Transverse colon (tissue), 4 donors: ENCODE measurements around the gene TNS3. TPM values are rescaled to one million over a fixed set of nuclear protein-coding genes. Genes with fewer than 3 reads are reported as not detected.

Experiments used
- DNase-seq: peaks from one replicate; pipeline ENCODE4 v3.0.0-alpha.2; 2019
- H3K27ac ChIP-seq, 4 donors: fragments of 200-600 bp; sonication (generic); 2 replicates each; pipeline ENCODE4 v1.5.1; 2016 to 2018; ENCODE audit warnings: inconsistent platforms in 4 of 4
- H3K27me3 ChIP-seq: fragments of 200-600 bp; sonication (generic); 2 replicates; pipeline ENCODE4 v1.5.1; 2017; ENCODE audit warnings: inconsistent platforms
- H3K36me3 ChIP-seq, 4 donors: fragments of 200-600 bp; sonication (generic); 2 replicates each; pipeline ENCODE4 v1.5.1; 2017 to 2019; ENCODE audit warnings: inconsistent platforms in 4 of 4
- H3K4me1 ChIP-seq, 4 donors: fragments of 200-600 bp; sonication (generic); 2 replicates each; pipeline ENCODE4 v1.5.1; 2017 to 2020; ENCODE audit warnings: inconsistent platforms in 4 of 4
- H3K4me3 ChIP-seq, 4 donors: fragments of 200-600 bp; sonication (generic); 1 replicate in 1 of 4; 2 replicates in 3 of 4; pipeline versions ENCODE4 v1.5.1 to v1.6.1; 2017 to 2019; ENCODE audit warnings: inconsistent platforms in 4 of 4
- H3K9me3 ChIP-seq, 2 donors: fragments of 200-600 bp; sonication (generic); 2 replicates each; pipeline ENCODE4 v1.5.1; 2017 to 2019; ENCODE audit warnings: inconsistent platforms in 2 of 2
- EP300 ChIP-seq: sonication (generic); formaldehyde crosslinking; IDR thresholded peaks from one replicate; pipeline ENCODE4 v1.6.1; 2017; ENCODE audit warnings: antibody characterized with exemption, low read depth
- POLR2A ChIP-seq: fragments of 450-650 bp; IDR thresholded peaks from one replicate; pipeline ENCODE4 v1.6.1; 2016; ENCODE audit warnings: antibody characterized with exemption, mild to moderate bottlenecking, moderate library complexity
- POLR2AphosphoS5 ChIP-seq, 3 donors: sonication (generic); formaldehyde crosslinking; IDR thresholded peaks; one replicate each; pipeline ENCODE4 v1.6.1; 2016; ENCODE audit warnings: antibody characterized with exemption in 3 of 3
- WGBS, 2 donors: methylation state at CpG; one replicate each; pipeline ENCODE4 v1.1.5; 2018; ENCODE audit warnings: low coverage in 1 of 2; 5-methylcytosine and 5-hydroxymethylcytosine counted together
- in situ Hi-C, 4 donors: fragments of 200-750 bp; cut with MboI; loops; one replicate each; pipeline versions ENCODE4 v1.15.0 to v1.15.1; 2017; ENCODE audit warnings: low sequenced_read_pairs in 3 of 4, low pct_ligation_motif_present in 1 of 4, low pct_unique_long_range_greater_than_20kb in 1 of 4
- intact Hi-C: fragments of 100-400 bp; cut with DNase I; formaldehyde crosslinking; loops from one replicate; pipeline ENCODE4 v1.15.1; 2023; ENCODE audit warnings: low total_unique reads
- total RNA-seq, 4 donors: library from RNA; depleted of rRNA; stranded (reverse); fragments of >200 nt; gene quantifications; one replicate each; pipeline ENCODE4 v1.1.0, GENCODE V29; 2016
- TF ChIP-seq, protein P1 (sequence below), 5 experiments: fragments of 200-600 bp in 3 of 5; fragments of 450-650 bp in 2 of 5; sonication (generic) in 3 of 5; IDR thresholded peaks; 1 replicate in 2 of 5; 2 replicates in 3 of 5; pipeline ENCODE4 v1.5.1; 2016 to 2017; ENCODE audit warnings: antibody characterized with exemption in 5 of 5, inconsistent platforms in 3 of 5, mild to moderate bottlenecking in 2 of 5, moderate library complexity in 1 of 5

The TNS3 gene
- total RNA-seq, 4 donors from 2014 or later: 58.5 to 104 (median 72.7) TPM

- 82 to 100% methylated on average over 2 to 6 of the region's 6 CpGs for WGBS, 2 donors
- no peak overlapping the region for H3K27ac ChIP-seq
- H3K4me1 ChIP-seq: no peaks in the 10 kb centered on the region
- H3K9me3 ChIP-seq: no peaks in the 10 kb centered on the region
- peaks cover 0 to 15% (median 0%) of the 10 kb centered on the region in 4 donors for H3K36me3 ChIP-seq
- TF ChIP-seq, protein P1, sequence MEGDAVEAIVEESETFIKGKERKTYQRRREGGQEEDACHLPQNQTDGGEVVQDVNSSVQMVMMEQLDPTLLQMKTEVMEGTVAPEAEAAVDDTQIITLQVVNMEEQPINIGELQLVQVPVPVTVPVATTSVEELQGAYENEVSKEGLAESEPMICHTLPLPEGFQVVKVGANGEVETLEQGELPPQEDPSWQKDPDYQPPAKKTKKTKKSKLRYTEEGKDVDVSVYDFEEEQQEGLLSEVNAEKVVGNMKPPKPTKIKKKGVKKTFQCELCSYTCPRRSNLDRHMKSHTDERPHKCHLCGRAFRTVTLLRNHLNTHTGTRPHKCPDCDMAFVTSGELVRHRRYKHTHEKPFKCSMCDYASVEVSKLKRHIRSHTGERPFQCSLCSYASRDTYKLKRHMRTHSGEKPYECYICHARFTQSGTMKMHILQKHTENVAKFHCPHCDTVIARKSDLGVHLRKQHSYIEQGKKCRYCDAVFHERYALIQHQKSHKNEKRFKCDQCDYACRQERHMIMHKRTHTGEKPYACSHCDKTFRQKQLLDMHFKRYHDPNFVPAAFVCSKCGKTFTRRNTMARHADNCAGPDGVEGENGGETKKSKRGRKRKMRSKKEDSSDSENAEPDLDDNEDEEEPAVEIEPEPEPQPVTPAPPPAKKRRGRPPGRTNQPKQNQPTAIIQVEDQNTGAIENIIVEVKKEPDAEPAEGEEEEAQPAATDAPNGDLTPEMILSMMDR (IDR thresholded peaks at IDR 0.05): no peak
- no peak for TF ChIP-seq POLR2AphosphoS5 (IDR thresholded peaks at IDR 0.05)
- TF ChIP-seq POLR2A: no peak
- no peak for TF ChIP-seq EP300
- no peak for DNase-seq
- no peak overlapping the region for H3K4me3 ChIP-seq
- in situ Hi-C loops: no loop called here
- intact Hi-C loops: no loop called here
- no peaks in the 10 kb centered on the region for H3K27me3 ChIP-seq
Observed at GRCh38 chr7:47394216-47394615, 187.7 kb downstream of the TNS3 start.

DNA sequence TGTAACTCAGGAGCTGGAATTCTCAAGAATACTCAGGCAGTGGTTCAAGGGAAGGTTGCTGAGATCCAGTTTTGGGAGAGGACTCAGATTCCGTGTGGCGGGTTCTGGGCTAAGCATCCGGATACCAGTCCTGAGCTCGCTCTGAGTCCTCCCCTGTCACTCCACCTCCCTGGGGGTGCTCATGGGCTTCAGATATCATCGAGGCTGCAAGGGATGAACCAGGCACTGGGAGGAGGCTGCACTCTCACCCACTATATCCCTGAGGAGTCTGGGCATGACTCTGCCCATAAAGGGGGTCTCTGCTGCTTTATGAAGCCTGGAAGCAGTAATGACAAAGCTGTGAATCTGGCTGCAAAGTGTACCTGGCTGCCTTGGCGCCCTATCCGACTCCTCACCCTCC is 188.5 kb downstream of the TNS3 start:
- Histone ChIP-seq H3K9me3 (no peaks in the 10 kb centered on the region), H3K4me3 (no peak overlapping the region), H3K4me1 (no peaks in the 10 kb centered on the region), H3K36me3 (peaks cover 0 to 15% (median 0%) of the 10 kb centered on the region in 4 donors), H3K27me3 (no peaks in the 10 kb centered on the region), H3K27ac (no peak overlapping the region)
- no peak for DNase-seq
- WGBS, 2 donors: 78 to 100% methylated on average over 2 to 7 of the region's 7 CpGs
- TF ChIP-seq, protein P1 (IDR thresholded peaks at IDR 0.05): no peak
- TF ChIP-seq EP300 (no peak), POLR2A (no peak), POLR2AphosphoS5 (IDR thresholded peaks at IDR 0.05) (no peak)
- in situ Hi-C loops (no loop called here), intact Hi-C loops (no loop called here)

GRCh38 chr7:47392241-47392759 is 189.6 kb downstream of the TNS3 start:
- no peaks in the 10 kb centered on the region for H3K9me3 ChIP-seq
- peaks cover 0 to 15% (median 0%) of the 10 kb centered on the region in 4 donors for H3K36me3 ChIP-seq
- H3K27ac ChIP-seq: no peak overlapping the region
- H3K4me1 ChIP-seq: no peaks in the 10 kb centered on the region
- in situ Hi-C loops: no loop called here
- no peak for TF ChIP-seq POLR2A
- TF ChIP-seq, protein P1 (IDR thresholded peaks at IDR 0.05): peak in 1 of 5 experiments; percentile 16
- 53 to 82% methylated on average over 5 to 17 of the region's 17 CpGs for WGBS, 2 donors
- H3K4me3 ChIP-seq: no peak overlapping the region
- no peaks in the 10 kb centered on the region for H3K27me3 ChIP-seq
- no peak for DNase-seq
- intact Hi-C loops: no loop called here

- Histone ChIP-seq H3K36me3 (peaks cover 0 to 15% (median 0%) of the 10 kb centered on the region in 4 donors), H3K4me3 (no peak overlapping the region), H3K27ac (no peak overlapping the region), H3K27me3 (no peaks in the 10 kb centered on the region), H3K9me3 (no peaks in the 10 kb centered on the region), H3K4me1 (no peaks in the 10 kb centered on the region)
- TF ChIP-seq POLR2AphosphoS5 (IDR thresholded peaks at IDR 0.05) (no peak), EP300 (no peak), POLR2A (no peak)
- TF ChIP-seq, protein P1 (IDR thresholded peaks at IDR 0.05): no peak
- WGBS, 2 donors: 95% methylated on average over 11 of the region's 11 CpGs; no CpG with 5 or more reads in 1 of the 2 donors
- no peak for DNase-seq
- intact Hi-C loops (no loop called here), in situ Hi-C loops (no loop called here)
Observed at GRCh38 chr7:47391726-47392125, 190.2 kb downstream of the TNS3 start.
